GM13977 (cell line): ENCODE results near the gene PEAK1.

Source experiments
- DNase-seq: peaks from one replicate; pipeline ENCODE4 v3.0.0; 2012; ENCODE audit warnings: low spot score
- in situ Hi-C: fragments of 300-500 bp; cut with MboI; formaldehyde crosslinking; loops from one replicate; pipeline ENCODE4 v1.12.0; 2022; ENCODE audit warnings: low sequenced_read_pairs, low pct_unique_long_range_greater_than_20kb, mixed read lengths, inconsistent platforms; ENCODE audit not compliant: unreplicated experiment
- TF ChIP-seq, protein P1 (sequence below): IDR thresholded peaks from 2 replicates; pipeline ENCODE4 v1.5.1; 2012; ENCODE audit warnings: mild to moderate bottlenecking, control low read depth; ENCODE audit not compliant: insufficient read depth; ENCODE audit errors: extremely low read depth, missing control alignments

Gene PEAK1

DNA sequence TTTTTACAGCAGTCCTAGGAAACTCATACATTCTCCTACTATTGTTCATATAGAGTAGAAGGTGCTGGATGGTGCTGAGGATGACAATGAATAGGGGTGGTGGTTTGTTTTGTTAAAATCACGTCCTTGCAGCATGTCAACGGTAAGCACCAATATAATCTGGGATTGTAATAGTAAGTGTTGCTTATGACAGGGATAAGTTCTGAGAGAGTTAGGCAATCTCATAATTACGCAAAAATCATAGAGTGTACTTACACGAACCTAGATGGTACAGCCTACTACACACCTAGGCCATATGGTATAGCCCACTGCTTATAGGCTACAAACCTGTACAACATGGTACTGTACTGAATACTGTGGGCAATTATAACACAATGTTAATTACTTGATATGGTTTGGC is 284.7 kb downstream of the PEAK1 start:
- in situ Hi-C loops, result no loop called here
- TF ChIP-seq, protein P1, sequence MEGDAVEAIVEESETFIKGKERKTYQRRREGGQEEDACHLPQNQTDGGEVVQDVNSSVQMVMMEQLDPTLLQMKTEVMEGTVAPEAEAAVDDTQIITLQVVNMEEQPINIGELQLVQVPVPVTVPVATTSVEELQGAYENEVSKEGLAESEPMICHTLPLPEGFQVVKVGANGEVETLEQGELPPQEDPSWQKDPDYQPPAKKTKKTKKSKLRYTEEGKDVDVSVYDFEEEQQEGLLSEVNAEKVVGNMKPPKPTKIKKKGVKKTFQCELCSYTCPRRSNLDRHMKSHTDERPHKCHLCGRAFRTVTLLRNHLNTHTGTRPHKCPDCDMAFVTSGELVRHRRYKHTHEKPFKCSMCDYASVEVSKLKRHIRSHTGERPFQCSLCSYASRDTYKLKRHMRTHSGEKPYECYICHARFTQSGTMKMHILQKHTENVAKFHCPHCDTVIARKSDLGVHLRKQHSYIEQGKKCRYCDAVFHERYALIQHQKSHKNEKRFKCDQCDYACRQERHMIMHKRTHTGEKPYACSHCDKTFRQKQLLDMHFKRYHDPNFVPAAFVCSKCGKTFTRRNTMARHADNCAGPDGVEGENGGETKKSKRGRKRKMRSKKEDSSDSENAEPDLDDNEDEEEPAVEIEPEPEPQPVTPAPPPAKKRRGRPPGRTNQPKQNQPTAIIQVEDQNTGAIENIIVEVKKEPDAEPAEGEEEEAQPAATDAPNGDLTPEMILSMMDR, result no peak
- no peak for DNase-seq

- in situ Hi-C loops, result no loop called here
- TF ChIP-seq, protein P1, result no peak
- no peak for DNase-seq
Measured at GRCh38 chr15:77130315-77130930, 289.5 kb downstream of the PEAK1 start.

DNA sequence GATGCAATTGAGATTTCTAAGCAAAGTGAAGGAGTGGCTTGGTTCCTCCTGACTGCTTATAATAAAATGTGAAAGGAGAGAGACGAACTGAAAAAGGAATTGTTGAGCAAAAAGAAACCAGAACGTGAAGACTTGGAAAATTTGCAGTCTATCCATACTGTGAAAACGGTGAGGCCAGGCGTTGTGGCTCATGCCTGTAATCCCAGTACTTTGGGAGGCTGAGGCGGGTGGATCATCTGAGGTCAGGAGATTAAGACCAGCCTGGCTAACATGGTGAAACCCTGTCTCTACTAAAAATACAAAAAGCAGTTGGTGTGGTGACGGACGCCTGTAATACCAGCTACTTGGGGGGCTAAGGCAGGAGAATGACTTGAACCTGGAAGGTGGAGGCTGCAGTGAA is 292.3 kb downstream of the PEAK1 start:
- TF ChIP-seq, protein P1, result no peak
- DNase-seq, result no peak
- in situ Hi-C loops, result loop anchor here (10.0 kb wide), 1 partner anchor 47 kb away; no protein-coding TSS in a partner anchor

GRCh38 chr15:77126529-77127326 is 293.2 kb downstream of the PEAK1 start:
- DNase-seq, result no peak
- in situ Hi-C loops, result loop anchor here (10.0 kb wide), 1 partner anchor 48 kb away; no protein-coding TSS in a partner anchor
- TF ChIP-seq, protein P1, result no peak

- in situ Hi-C loops, result loop anchor here (10.0 kb wide), 1 partner anchor 51 kb away; no protein-coding TSS in a partner anchor
- TF ChIP-seq, protein P1, result no peak
- DNase-seq, result no peak
Measured at GRCh38 chr15:77123854-77124253, 296.1 kb downstream of the PEAK1 start.

DNA sequence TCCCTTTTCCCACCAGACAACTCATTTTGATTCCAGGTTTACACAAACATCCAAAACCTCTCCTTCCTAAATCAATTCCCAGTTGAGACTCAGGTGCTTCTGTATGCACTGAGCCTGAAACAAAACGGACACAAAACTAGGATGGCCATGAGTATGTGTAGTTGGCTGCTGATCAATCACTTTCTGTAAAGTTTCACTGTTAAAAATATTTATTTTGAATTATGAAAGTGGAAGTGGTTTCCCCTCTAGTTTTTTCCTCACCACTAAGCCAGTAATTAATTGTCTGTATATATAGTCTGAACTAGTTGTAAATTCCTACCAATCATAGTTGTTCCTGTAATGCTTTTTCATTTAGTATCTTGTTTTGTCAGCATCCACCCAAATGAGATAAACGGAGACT is 297.3 kb downstream of the PEAK1 start:
- in situ Hi-C loops, result loop anchor here (10.0 kb wide), 1 partner anchor 52 kb away; no protein-coding TSS in a partner anchor
- DNase-seq, result no peak
- TF ChIP-seq, protein P1, result no peak
